AML-193 (cell line): Measurements from ENCODE around the gene SCART1.
"Not testable (repeated sequence)": the region's sequence is repeated elsewhere in the genome, so short reads cannot be mapped to it uniquely, and the experiment has no call there.

Experiments used
- DNase-seq, 2 experiments: peaks; one replicate each; lab custom pipeline; 2025; lab: John Stamatoyannopoulos, UW

Gene SCART1

GRCh38 chr10:133456041-133456951, 2.6 kb downstream of the SCART1 start:
- no peak for DNase-seq

GRCh38 chr10:133457100-133457841, 3.5 kb downstream of the SCART1 start:
- DNase-seq = no peak

GRCh38 chr10:133458021-133458709, 4.4 kb downstream of the SCART1 start:
- DNase-seq = no peak

DNA sequence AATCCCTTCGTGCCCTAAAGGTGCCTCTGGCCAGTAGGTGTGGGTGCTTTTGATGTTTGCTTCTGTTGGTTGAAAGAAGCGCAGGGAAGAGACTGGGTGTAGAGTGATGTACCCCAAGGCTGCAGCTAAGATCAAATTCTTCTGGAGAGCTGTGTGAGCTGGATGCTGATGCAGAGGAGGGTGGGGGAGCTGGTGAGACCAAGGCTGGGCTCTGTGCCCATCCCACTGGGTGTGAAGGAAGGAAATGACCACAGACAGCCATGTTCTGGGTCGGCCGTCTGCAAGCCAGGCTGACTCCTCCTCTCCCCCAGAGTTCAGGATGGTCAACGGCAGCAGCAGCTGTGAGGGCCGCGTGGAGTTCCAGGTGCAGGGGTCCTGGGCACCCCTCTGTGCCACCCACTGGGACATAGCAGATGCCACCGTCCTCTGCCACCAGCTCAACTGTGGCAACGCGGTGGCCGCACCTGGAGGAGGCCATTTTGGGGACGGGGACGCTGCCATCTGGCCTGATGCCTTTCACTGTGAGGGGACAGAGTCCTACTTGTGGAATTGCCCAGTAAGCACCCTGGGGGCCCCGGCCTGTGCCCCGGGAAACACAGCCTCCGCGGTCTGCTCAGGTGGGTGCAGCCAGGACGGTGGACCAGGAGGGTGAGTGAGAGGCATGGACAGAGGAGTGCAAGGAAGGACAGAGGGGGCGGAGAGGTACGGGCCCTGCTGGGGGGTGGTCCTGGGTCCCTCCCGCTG, 5.1 kb downstream of the SCART1 start:
- no peak for DNase-seq

DNA sequence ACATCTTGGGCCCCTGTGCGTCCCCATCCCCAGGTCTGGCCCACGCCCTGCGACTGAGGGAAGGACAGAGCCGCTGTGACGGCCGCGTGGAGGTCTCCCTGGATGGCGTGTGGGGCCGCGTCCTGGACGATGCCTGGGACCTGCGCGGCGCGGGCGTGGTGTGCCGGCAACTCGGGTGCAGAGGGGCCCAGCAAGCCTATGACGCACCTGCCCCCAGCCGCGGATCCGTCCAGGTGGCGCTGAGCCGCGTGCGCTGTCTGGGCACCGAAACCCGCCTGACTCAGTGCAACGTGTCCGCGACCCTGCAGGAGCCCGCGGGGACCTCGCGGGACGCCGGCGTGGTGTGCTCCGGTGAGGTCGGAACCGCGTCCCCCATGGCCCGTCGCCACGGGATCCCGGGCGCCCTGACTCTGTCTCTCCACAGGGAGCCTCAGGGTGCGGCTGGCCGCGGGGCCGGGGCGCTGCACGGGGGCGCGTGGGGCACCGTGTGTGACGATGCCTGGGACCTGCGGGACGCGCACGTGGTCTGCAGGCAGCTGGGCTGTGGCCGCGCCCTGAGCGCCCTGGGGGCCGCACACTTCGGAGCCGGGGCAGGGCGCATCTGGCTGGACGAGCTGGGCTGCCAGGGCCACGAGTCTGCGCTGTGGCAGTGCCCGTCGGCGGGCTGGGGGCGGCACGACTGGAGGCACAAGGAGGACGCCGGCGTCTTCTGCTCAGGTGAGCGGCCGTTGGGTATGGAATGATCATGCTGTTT, 5.9 kb downstream of the SCART1 start:
- no peak for DNase-seq

DNA sequence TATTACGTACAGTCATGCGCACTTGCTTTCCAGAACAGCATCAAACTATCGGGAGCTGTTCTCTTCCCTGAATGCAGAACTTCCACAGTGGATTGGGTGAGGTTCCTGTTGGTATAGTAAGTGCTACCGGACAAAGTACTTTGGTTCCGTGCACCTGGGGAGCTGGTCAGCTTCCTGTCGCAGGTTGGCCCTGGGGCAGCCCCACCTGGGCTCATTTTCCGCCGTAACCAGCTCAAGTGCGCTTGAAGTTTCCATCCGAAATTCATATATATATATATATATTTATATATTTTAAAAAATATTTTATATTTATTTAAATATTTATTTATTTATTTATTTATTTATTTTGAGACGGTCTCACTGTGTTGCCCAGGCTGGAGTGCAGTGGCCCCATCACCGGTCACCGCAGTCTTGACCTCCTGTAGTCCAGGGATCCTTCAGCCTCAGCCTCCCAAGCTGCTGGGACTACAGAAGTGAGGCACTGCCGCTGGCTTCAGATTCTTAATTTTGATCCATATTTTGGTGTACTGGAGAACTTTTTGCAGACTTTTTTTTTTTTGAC, 6.5 kb downstream of the SCART1 start:
- no peak for DNase-seq

- DNase-seq = no peak
Measured at GRCh38 chr10:133461027-133461426, 7.3 kb downstream of the SCART1 start.

DNA sequence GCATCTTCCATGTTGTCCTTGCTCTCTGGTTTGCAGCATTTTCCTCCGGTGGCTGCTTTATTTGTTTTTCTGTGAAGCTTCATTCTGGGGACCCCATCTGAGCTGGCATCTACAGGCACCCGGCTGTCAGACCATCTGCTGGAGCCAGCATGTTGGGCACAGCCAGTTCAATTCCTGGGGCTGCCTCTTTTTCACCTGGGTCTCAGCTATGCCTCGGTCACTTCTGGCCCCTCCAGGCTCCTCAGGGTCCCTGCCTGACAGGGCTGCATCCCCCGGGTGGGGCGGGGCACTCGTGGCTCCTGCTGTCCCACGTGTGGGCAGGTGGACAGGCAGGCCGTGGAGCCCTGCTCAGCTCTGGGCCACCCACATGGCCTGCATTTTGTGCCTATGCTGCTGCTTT, 8.1 kb downstream of the SCART1 start:
- DNase-seq = no peak

GRCh38 chr10:133462512-133463305, 9.0 kb downstream of the SCART1 start:
- DNase-seq = no peak

GRCh38 chr10:133464582-133465031, 10.9 kb downstream of the SCART1 start:
- no peak for DNase-seq

GRCh38 chr10:133465191-133465949, 11.6 kb downstream of the SCART1 start:
- no peak for DNase-seq

- no peak for DNase-seq
Measured at GRCh38 chr10:133465950-133466474, 12.3 kb downstream of the SCART1 start.

GRCh38 chr10:133466683-133467275, 13.0 kb downstream of the SCART1 start:
- no peak for DNase-seq

DNA sequence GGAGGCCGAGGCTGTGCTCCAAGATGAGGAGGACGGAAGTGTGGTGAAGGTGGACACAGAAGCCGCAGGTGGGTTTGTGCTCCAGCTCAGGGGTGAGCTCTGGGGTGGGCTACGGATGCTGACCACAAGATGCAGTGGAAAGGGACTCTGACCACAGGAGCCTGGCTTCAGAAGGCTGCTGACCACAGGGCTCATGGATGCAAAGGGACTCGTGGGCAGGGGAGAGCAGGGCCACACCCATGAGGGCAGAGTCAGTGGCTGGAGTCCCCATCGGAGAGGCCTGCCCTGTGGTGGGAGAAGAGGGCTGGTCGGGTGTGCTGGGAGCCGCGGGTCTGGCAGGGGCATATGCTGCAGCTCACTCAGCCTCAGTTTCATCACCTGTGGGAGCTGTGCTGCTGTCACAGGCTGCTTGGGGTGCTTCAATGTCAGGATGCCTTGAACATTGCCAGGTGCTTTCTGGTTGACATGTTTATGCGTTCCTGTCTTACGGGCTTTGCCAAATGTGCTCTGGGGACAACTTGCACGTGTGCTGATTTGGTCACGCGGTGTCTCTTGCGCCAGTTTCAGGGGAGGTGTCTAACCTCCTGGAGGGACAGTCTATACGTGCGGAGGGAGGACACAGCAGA, 13.7 kb downstream of the SCART1 start:
- no peak for DNase-seq

DNA sequence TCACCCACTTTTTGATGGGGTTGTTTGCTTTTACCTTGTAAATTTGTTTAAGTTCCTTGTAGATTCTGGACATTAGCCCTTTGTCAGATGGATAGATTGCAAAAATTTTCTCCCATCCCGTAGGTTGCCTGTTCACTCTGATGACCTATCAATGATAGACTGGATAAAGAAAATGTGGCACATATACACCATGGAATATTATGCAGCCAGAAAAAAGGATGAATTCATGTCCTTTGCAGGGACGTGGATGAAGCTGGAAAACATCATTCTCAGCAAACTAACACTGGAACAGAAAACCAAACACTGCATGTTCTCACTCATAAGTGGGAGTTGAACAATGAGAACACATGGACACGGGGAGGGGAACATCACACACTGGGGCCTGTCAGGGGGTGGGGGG, 15.5 kb downstream of the SCART1 start:
- DNase-seq = not testable (repeated sequence)

DNA sequence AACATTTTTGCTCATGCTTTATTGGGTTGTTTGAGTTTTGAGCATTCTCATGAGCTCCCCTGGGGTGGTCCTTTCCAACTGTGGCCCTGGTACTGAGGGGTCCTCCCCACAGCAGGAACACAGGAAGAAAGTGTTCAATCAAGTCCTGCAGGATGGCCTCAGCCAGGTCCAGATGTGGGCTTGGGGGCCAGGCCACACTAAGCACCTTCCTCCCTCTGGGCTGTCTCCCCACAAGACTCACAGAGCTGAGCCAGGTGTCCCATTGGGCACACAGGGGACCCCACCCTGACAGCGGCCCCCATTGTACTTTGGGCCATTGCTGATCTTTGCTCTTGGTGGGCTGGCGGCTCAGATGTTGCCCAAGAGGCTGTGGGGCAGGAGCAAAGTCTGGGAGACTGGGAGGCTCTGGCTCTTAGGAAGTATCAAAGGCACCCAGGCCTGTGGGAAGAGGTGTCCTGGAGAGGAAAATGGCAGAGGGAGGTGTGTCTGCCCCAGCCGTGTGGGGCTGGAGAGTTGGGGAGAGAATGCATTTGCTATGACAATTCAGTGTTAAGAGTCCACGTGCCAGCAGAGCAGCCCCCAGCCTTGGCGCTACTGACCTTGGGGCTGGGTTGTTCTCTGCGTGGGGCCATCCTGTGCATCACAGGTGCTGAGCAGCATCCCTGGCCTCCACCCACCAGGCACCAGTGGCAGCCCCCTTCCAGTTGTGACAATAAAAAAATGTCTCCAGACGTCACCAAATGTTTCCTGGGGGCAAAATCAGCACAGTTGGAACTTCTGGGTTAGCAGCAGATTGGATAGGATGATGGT, 17.8 kb downstream of the SCART1 start:
- DNase-seq = no peak

- DNase-seq = no peak
Measured at GRCh38 chr10:133473270-133473669, 19.5 kb downstream of the SCART1 start.
